Liver (tissue), 9 donors: ENCODE data around the gene SLC2A9. TPM values are rescaled to one million over a fixed set of nuclear protein-coding genes. Genes with fewer than 3 reads are reported as not detected.
A peak's percentile ranks its signal among the peaks of the same experiment; 100 is the strongest.

ENCODE experiments used
- DNase-seq: peaks from one replicate; pipeline ENCODE4 v3.0.0-alpha.2; 2017; ENCODE audit warnings: low spot score
- H3K27ac ChIP-seq, 2 donors: one replicate each; pipeline ENCODE4 v1.7.0; 2013; ENCODE audit warnings: inconsistent platforms in 2 of 2, low read length in 2 of 2, control low read depth in 1 of 2, low read depth in 1 of 2, mild to moderate bottlenecking in 1 of 2
- H3K27me3 ChIP-seq, 4 donors: one replicate each; pipeline versions ENCODE4 v1.6.1 to v1.7.0; 2013; ENCODE audit warnings: low read length in 3 of 4, inconsistent platforms in 1 of 4, mild to moderate bottlenecking in 1 of 4, moderate library complexity in 1 of 4; ENCODE audit not compliant: control insufficient read depth in 4 of 4, insufficient read depth in 4 of 4
- H3K36me3 ChIP-seq, 4 donors: one replicate each; pipeline versions ENCODE4 v1.6.1 to v1.7.0; 2013; ENCODE audit warnings: low read length in 3 of 4, mild to moderate bottlenecking in 3 of 4, low read depth in 1 of 4, moderate library complexity in 1 of 4; ENCODE audit not compliant: control insufficient read depth in 4 of 4, insufficient read depth in 3 of 4
- H3K4me1 ChIP-seq, 4 donors: one replicate each; pipeline versions ENCODE4 v1.6.1 to v1.7.0; 2013; ENCODE audit warnings: low read length in 3 of 4, mild to moderate bottlenecking in 3 of 4, moderate library complexity in 1 of 4; ENCODE audit not compliant: control insufficient read depth in 4 of 4, insufficient read depth in 4 of 4
- H3K4me3 ChIP-seq, 3 donors: one replicate each; pipeline versions ENCODE4 v1.6.1 to v1.7.0; 2013; ENCODE audit warnings: low read length in 3 of 3, control low read depth in 1 of 3, low read depth in 1 of 3, mild to moderate bottlenecking in 1 of 3
- H3K9ac ChIP-seq, 2 donors: one replicate each; pipeline ENCODE4 v1.7.0; 2013; ENCODE audit warnings: low read length in 2 of 2, mild to moderate bottlenecking in 2 of 2, moderate library complexity in 2 of 2, control low read depth in 1 of 2, low read depth in 1 of 2
- H3K9me3 ChIP-seq, 4 donors: one replicate each; pipeline versions ENCODE4 v1.6.1 to v1.7.0; 2013; ENCODE audit warnings: low read length in 3 of 4; ENCODE audit not compliant: control insufficient read depth in 4 of 4
- ATF3 ChIP-seq: IDR thresholded peaks from 2 replicates; pipeline ENCODE4 v1.6.1; 2016; ENCODE audit warnings: antibody characterized with exemption
- CTCF ChIP-seq: fragments of 150-350 bp; IDR thresholded peaks from 2 replicates; pipeline ENCODE4 v1.5.1; 2017; ENCODE audit warnings: improper control_type of control experiment, low read depth, low read length; ENCODE audit not compliant: missing input control
- EGR1 ChIP-seq, 2 donors: IDR thresholded peaks; 2 replicates each; pipeline ENCODE4 v1.6.1; 2016 to 2018; ENCODE audit warnings: antibody characterized with exemption in 2 of 2, low read depth in 2 of 2
- FOXA1 ChIP-seq: IDR thresholded peaks from 2 replicates; pipeline ENCODE4 v1.6.1; 2016; ENCODE audit warnings: antibody characterized with exemption
- FOXA2 ChIP-seq: IDR thresholded peaks from 2 replicates; pipeline ENCODE4 v1.6.1; 2016; ENCODE audit warnings: antibody characterized with exemption
- GABPA ChIP-seq, 2 donors: IDR thresholded peaks in 1 of 2; conservative IDR thresholded peaks in 1 of 2; 2 replicates each; pipeline ENCODE4 v1.6.1; 2016; ENCODE audit warnings: antibody characterized with exemption in 2 of 2, mild to moderate bottlenecking in 1 of 2, moderate library complexity in 1 of 2
- HNF4A ChIP-seq, 2 donors: conservative IDR thresholded peaks; 2 replicates each; pipeline ENCODE4 v1.6.1; 2016; ENCODE audit warnings: antibody characterized with exemption in 2 of 2, mild to moderate bottlenecking in 2 of 2
- HNF4G ChIP-seq: IDR thresholded peaks from 2 replicates; pipeline ENCODE4 v1.6.1; 2016; ENCODE audit warnings: antibody characterized with exemption
- JUND ChIP-seq, 2 donors: IDR thresholded peaks; 2 replicates each; pipeline ENCODE4 v1.6.1; 2016; ENCODE audit warnings: antibody characterized with exemption in 2 of 2
- MAX ChIP-seq: IDR thresholded peaks from 2 replicates; pipeline ENCODE4 v1.6.1; 2016; ENCODE audit warnings: antibody characterized with exemption
- NR2F2 ChIP-seq: IDR thresholded peaks from 2 replicates; pipeline ENCODE4 v1.6.1; 2016; ENCODE audit warnings: antibody characterized with exemption
- RAD21 ChIP-seq, 2 donors: IDR thresholded peaks; 2 replicates each; pipeline ENCODE4 v1.6.1; 2016; ENCODE audit warnings: antibody characterized with exemption in 2 of 2, mild to moderate bottlenecking in 2 of 2
- REST ChIP-seq: IDR thresholded peaks from 2 replicates; pipeline ENCODE4 v1.6.1; 2016; ENCODE audit warnings: antibody characterized with exemption, mild to moderate bottlenecking
- RXRA ChIP-seq, 2 donors: IDR thresholded peaks; 2 replicates each; pipeline ENCODE4 v1.6.1; 2017 to 2018; ENCODE audit warnings: antibody characterized with exemption in 2 of 2, mild to moderate bottlenecking in 1 of 2
- SP1 ChIP-seq: IDR thresholded peaks from 2 replicates; pipeline ENCODE4 v1.6.1; 2018; ENCODE audit warnings: antibody characterized with exemption, mild to moderate bottlenecking
- TAF1 ChIP-seq: conservative IDR thresholded peaks from 2 replicates; pipeline ENCODE4 v1.6.1; 2016; ENCODE audit warnings: antibody characterized with exemption, mild to moderate bottlenecking
- YY1 ChIP-seq: IDR thresholded peaks from 2 replicates; pipeline ENCODE4 v1.6.1; 2016; ENCODE audit warnings: antibody characterized with exemption, mild to moderate bottlenecking
- ZBTB33 ChIP-seq: IDR thresholded peaks from 2 replicates; pipeline ENCODE4 v1.6.1; 2016; ENCODE audit warnings: antibody characterized with exemption
- WGBS: extraction: QIAGEN DNeasy Blood & Tissue Kit; methylation state at CpG from one replicate; pipeline ENCODE4 v1.1.7; 2013; 5-methylcytosine and 5-hydroxymethylcytosine counted together
- polyA plus RNA-seq, 2 donors: library from polyadenylated mRNA; stranded (reverse) in 1 of 2; unstranded in 1 of 2; fragments of 200-250 nt in 1 of 2; fragments of >200 nt in 1 of 2; fragmentation: Nextera tagmentation in 1 of 2; extraction: Ambion mirVana in 1 of 2; gene quantifications; one replicate each; pipeline versions ENCODE4 v1.2.1 to v1.2.3, GENCODE V29; 2013 to 2015
- total RNA-seq, 2 donors: library from RNA; depleted of rRNA; stranded (reverse); fragments of >200 nt; gene quantifications; one replicate each; pipeline ENCODE4 v1.2.3, GENCODE V29; 2014
- donor health status: healthy.
- donor health status: healthy.
- donor health status: healthy.
- donor health status: healthy.
- donor health status: healthy.

Gene SLC2A9
- total and polyA plus RNA-seq, 4 donors = 6.2 to 49.0 (median 21.6) TPM

- Histone ChIP-seq H3K27ac (no peak overlapping the region), H3K9me3 (no peaks in the 10 kb centered on the region), H3K9ac (no peak overlapping the region), H3K4me3 (no peak overlapping the region), H3K27me3 (no peaks in the 10 kb centered on the region), H3K4me1 (peaks cover 9 to 32% (median 19%) of the 10 kb centered on the region in 4 donors), H3K36me3 (no peaks in the 10 kb centered on the region)
- no peak for DNase-seq
- TF ChIP-seq JUND (IDR thresholded peaks at IDR 0.05) = no peak
- TF ChIP-seq CTCF = no peak
- TF ChIP-seq NR2F2 = no peak
- TF ChIP-seq RAD21 (IDR thresholded peaks at IDR 0.05) = peak in 1 of 2 donors; percentile 7
- TF ChIP-seq RXRA (IDR thresholded peaks at IDR 0.05) = peak; percentile 27 to 61
- no peak for TF ChIP-seq MAX
- TF ChIP-seq FOXA1 = no peak
- no peak for TF ChIP-seq FOXA2
- no peak for TF ChIP-seq SP1
- peak in 1 of 2 donors; percentile 22 for TF ChIP-seq EGR1 (IDR thresholded peaks at IDR 0.05; ENCODE audit: low read depth in 2 of 2)
- TF ChIP-seq ZBTB33 = no peak
- peak; percentile 56 for TF ChIP-seq HNF4A (conservative IDR thresholded peaks at IDR 0.05)
- no peak for TF ChIP-seq TAF1
- TF ChIP-seq REST = no peak
- peak; percentile 30 for TF ChIP-seq YY1
- TF ChIP-seq HNF4G = peak; percentile 16
- no peak for TF ChIP-seq ATF3
- no peak for TF ChIP-seq GABPA (IDR thresholded peaks at IDR 0.05 in 1 of 2, conservative IDR thresholded peaks at IDR 0.05 in 1 of 2)
- WGBS = 40% methylated on average over 1 of the region's 1 CpG
Observed at GRCh38 chr4:10011277-10011676, 10.0 kb downstream of the SLC2A9 start.
